DMS114 treated with DMSO at 0.1 percent for 48 hours (cell line): Measurements from ENCODE around the gene BEST3.

Source experiments
- DNase-seq: peaks from one replicate; lab custom pipeline; 2025; ENCODE audit not compliant: unreplicated experiment; lab: John Stamatoyannopoulos, UW

BEST3 gene

GRCh38 chr12:69653703-69654102, 45.4 kb downstream of the BEST3 start:
- no peak for DNase-seq

GRCh38 chr12:69651922-69652321, 47.2 kb downstream of the BEST3 start:
- no peak for DNase-seq

DNA sequence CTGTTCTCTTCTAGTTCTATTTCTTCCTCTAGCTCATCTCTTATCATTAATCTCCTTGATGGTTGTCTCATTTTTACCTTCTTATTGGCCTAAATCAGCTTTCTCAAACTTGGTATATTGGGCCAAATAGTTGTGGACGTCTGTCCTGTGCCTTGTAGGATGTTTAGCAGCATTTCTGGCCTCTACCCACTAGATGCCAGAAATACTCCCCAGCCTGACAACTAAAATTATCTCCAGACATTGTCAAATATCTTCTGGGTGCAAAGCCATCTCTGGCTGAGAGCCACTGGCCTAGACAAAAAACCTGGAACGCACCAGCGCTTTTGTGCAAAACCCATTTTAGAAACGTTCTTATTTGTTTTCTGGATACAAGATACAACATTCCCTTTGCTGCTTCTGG, 49.6 kb downstream of the BEST3 start:
- no peak for DNase-seq

GRCh38 chr12:69648476-69648875, 50.6 kb downstream of the BEST3 start:
- DNase-seq = no peak

GRCh38 chr12:69647178-69647577, 51.9 kb downstream of the BEST3 start:
- DNase-seq = no peak

- no peak for DNase-seq
Measured at GRCh38 chr12:69645031-69645430, 54.1 kb downstream of the BEST3 start.

DNA sequence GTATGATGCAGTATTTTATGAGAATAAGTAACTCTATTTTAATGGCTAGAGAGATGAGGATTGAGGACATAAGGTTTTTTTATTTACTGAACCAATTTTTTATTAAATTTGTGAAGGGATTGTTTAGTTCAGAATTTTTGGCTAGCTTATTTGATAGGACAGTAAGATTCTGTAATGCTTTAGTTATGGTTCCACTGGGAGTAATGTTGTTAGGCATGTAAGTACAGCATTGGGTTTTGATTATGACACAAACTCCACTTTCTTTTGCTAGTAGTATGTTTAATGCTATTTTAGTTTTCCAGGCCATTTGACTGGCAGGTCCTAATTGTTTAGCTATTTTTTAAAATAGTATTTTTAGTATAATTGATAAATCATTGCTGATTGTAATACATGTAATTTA, 54.6 kb downstream of the BEST3 start:
- DNase-seq = no peak

GRCh38 chr12:69642531-69642930, 56.6 kb downstream of the BEST3 start:
- DNase-seq = no peak

GRCh38 chr12:69641546-69641945, 57.6 kb downstream of the BEST3 start:
- no peak for DNase-seq

- DNase-seq = peak; percentile 40
Measured at GRCh38 chr12:69639400-69640016, 59.6 kb downstream of the BEST3 start.

DNA sequence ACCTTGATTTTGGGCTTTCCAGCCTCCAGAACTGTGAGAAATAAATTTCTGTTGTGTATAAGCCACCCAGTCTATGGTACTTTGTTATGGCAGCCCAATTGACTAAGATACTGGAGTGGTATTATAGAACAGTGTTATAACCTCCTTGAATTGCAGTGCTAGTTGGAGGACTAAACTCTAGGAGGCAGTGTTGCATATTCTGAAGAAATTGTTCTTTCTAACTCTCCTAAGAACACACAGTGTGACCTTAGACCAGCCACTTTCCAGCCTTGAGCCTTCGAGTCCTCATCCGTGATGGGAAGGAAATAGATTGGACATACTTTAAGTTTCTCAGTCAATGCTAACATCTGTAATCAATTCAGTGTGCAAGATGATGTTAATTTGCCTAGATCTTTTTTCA, 66.0 kb downstream of the BEST3 start:
- no peak for DNase-seq

GRCh38 chr12:69630191-69630590, 68.9 kb downstream of the BEST3 start:
- no peak for DNase-seq

- DNase-seq = no peak
Measured at GRCh38 chr12:69627501-69627900, 71.6 kb downstream of the BEST3 start.

GRCh38 chr12:69623970-69624369, 75.1 kb downstream of the BEST3 start:
- DNase-seq = no peak

- DNase-seq = no peak
Measured at GRCh38 chr12:69621551-69621950, 77.6 kb downstream of the BEST3 start.

GRCh38 chr12:69620921-69621320, 78.2 kb downstream of the BEST3 start:
- DNase-seq = no peak

- no peak for DNase-seq
Measured at GRCh38 chr12:69620077-69620476, 79.0 kb downstream of the BEST3 start.

DNA sequence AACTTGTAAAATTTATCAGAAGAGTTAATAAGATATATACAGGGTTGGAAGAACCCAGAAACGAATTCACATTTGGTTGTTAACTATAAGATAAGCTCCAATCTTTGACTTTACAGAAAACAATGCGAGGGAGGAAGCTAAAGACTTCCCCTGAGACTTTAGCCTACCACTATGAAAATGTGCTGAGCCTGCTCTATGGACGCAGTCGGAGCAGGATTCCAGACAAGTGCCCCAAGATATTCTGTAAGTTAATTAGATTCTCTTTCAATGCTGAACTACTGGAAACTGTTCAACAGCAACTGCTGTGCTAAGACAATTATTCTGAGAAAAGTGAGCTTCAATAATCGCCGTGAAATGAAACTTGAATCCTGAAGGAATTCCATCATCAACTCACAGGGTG, 80.1 kb downstream of the BEST3 start:
- DNase-seq = no peak

GRCh38 chr12:69616025-69616424, 83.1 kb downstream of the BEST3 start:
- DNase-seq = no peak

DNA sequence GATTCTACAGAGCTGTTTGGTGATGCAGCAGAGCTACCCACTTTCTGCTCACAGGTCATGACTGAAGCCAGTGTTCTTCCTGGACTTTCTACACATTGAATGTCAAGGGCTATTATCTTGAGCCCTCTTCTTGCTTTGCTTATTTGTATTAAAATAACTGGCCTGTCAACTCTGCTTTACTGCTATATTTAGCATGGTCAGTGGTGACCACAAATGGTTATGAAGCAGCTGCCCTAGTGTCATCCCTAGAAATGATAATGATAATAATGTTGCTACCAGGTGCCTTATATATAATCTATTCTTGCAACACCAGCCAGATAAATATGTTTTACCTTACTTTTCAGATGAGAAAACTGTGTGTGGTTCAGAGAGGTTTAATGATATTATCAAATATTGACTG, 85.8 kb downstream of the BEST3 start:
- no peak for DNase-seq

DNA sequence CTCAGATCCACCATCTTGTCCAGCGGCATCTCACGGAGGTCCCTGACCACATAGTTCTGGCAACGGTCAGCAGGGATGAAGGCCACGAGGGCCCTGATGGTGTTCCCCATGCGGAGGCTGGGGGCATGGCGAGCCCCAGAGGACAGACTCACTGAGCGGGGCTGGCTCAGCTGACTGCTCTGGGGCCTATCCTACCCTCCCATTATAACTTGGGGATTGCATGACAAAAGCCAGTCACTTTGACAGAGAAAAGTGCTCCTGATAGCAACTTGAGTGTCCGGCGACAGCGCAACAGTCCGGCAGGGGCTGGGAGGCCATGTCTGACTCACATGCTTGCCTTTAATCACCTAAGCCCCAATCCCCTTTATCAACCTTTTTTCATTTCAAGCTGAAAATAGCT, 88.4 kb downstream of the BEST3 start, which contains the start of gene LRRC10:
LRRC10 (minus strand) TSS at position 179 of the 400 bp plus-strand sequence; CDS start at position 110, 69 bp downstream.
- DNase-seq = no peak

- DNase-seq = no peak
Measured at GRCh38 chr12:69610126-69610525, 89.0 kb downstream of the BEST3 start.

GRCh38 chr12:69608114-69608513, 91.0 kb downstream of the BEST3 start:
- DNase-seq = no peak
